NCI-H1105 (cell line): ENCODE results near the gene HOMER2.
A peak's percentile ranks its signal among the peaks of the same experiment; 100 is the strongest.

Source experiments
- DNase-seq: peaks from one replicate; lab custom pipeline; 2025; lab: John Stamatoyannopoulos, UW

The HOMER2 gene

DNA sequence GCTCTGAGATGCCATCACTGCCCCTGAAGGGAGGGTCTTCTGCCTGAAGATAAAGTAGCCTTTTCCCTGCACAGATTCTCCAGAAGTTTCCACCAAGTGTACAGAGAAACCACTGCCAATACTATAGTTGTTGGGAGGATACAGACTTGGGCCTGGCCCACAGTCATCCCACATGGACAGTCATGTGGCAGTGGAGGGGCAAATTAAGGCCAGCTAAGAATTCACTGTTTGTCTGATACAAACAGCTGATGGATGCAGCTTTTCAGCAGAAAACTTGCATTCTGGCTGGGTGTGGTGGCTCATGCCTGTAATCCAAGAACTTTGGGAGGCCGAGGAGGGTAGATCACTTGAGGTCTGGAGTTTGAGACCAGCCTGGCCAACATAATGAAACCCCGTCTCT is 22.1 kb downstream of the HOMER2 start:
- DNase-seq = no peak

DNA sequence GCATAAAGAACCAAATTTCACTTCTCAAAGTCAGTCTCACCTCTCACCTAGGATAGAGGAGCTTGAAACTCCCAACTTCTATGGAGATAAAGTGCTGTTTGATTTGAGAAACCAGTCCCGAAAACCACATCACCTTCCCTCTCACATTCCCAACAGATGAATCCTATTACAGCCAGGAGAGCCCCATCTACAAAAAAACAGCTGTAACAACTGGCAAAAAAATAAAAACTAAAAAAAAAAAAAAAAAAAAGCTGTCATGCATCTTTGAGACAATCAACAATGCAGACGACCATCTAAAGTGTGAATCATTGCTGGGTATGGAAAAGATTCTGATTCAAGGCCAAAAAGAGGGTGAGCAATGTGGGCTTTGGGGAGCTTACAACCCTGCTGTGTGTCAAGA is 23.8 kb downstream of the HOMER2 start:
- DNase-seq = no peak

DNA sequence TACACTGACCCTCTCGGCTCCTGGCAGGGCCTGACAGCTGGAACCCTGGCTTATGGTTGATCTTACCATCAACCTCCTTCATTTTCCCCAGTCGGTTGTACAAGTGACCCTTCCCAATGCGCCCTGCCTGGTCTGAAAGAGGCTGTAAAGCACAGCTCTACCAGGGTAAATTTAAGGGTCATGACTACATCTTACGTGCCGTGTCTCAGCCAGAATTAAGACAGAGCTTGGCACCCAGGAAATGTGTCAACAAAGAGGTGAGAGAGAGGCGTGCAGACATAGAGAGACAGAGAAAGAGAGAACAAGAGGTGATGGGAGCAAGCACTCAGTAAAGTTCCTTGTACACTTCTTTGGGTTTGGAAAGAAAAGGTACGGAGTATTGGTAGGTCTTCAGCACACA is 28.8 kb downstream of the HOMER2 start:
- no peak for DNase-seq

DNA sequence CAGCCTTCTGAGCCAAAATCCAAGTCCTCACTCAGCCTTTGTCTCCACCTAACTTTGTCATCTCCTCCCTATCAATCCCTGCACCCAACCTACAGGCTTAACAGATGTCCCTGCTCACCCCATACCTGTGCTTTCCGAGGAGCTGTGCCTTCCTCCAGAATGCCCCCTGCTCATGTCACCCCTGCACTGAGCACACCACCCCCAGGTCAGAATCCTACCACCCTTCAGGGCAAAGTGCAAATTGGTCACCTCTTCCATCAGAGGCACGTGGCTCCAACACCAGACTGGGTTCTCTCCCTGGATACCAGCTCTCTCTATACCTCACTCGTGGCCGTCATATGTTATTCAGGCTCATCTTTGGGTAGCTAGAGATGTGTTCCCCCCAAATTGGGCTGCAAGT is 29.8 kb downstream of the HOMER2 start:
- DNase-seq = no peak

DNA sequence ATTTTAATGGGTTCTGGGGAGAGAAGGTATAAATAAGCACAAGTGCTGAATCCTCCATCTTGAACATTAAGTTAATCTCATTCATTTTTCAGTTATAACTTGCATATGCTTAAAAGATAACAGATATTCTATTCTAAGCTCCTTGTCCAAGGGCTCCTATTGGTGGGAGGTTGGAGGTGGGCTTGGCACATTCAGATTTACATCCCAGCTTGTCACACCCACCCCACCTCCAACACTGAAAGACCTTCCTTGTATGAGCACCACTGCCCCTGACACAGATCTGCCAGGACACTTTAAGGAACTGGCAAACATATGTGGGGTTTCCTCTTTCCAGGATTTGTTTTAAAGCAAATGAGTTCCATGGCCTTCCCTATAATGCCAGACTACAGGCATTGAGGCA is 30.6 kb downstream of the HOMER2 start:
- no peak for DNase-seq

DNA sequence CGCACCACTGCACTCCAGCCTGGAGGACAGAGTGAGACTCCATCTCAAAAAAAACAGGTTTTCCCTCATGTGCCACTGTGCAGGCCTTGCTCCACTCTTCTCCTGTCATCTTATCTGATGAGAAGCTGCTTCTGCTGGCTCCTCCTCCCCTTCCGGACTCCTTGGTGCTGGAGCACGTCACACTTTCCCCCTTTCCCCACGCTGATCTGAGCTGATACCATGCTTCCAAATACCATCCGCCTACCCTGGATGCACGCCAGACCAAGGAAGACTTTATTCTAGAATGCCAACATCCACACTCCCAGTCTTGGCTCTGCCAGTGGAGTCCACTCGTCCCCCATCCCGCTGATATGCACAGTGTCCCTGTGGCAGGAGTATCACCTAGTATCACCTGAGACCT is 31.3 kb downstream of the HOMER2 start:
- no peak for DNase-seq

DNA sequence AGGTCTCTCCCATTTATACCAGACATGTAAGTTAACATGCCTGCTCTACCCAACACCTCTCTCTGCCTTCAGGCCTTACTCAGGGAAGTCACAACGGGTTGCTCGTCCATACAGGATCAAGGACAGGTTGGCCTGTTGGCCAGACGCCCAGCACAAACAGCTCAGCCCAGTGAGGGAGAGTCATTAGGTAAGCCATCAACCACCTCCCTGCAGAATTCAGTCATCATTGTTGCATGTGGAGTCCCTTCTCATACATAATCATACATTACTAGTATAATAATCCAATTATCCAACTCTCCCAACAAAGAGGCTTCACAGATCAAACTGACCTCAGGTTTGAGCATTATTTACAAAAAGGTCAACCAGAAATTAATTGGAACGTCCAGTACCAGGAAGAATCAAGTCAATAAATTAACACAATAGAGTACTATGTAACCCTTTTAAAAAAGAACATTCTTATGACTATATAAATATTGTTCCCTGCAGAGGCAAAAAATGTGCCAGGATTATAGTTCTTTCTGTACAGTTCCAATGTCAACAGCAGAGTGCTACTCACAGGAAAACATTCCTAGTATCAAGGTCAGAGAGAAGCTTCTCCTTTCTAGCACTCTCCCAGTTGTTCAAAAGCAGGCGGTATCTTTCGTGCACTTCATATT is 33.2 kb downstream of the HOMER2 start:
- DNase-seq = peak; percentile 11

DNA sequence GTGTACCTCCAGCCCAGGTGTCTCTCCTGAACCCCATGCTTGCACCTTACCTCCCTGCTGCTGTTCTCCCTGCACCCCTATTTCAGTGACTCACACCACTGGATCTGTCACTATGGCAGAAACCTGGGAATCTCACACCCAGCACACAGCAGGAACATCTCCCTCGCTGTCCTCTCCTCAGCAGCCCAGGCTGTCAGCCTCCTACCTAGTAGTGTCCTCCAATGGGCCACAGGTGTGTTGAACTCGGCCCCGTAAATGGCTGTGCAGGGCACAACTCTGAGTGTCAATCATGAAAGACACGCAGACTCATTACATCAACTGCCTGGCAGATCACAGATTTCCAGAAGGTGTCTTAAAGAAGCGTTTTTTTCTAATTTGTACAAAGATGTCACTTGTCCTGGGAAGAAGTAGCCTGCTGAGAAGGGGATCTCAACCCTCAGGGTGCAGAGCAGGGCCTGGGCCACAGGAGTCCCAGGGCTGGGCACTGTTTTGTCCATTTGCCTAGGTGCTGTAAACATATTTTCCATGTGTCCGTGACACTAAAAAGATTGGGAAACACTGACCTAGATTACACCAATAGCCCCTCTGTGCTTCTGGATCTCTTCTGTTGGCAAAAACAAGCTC is 33.8 kb downstream of the HOMER2 start:
- no peak for DNase-seq

DNA sequence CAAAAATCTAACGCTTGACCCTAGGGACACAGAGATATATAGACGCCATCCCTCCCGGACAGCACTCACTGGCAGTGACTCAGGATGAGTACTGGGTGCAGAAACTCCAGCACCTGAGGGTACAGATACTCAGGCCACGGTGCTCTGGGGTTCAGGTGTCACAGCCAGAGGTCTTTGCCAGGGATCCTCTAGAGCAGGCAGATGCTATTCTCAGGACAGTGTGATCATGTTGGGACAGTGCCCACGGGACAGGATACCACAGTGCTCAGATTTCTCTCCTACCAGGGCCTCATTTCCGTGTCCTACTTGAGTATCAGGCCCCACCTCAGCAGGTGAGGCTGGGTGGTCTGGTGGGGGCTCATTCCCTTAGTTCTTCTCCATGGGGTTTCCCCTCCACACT is 34.4 kb downstream of the HOMER2 start:
- no peak for DNase-seq

DNA sequence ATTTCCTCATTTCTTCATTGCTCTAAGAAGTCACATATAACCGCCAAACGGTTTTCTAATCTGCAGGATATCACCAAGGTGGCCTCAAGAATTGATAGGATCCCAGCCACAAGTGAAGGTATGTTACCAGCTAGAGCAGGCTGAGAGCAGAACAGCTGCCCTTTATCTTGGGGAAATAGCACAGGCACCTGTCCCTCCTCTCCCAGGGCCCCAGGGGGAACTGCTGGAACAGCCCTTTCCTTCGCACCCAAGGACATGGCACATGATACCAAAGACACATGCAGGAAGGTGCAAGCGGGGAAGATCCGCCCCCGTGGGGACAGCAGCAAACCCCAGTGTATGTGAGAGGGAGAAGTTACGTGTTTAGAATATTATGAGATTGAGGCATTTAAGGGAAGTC is 35.3 kb downstream of the HOMER2 start:
- DNase-seq = no peak

DNA sequence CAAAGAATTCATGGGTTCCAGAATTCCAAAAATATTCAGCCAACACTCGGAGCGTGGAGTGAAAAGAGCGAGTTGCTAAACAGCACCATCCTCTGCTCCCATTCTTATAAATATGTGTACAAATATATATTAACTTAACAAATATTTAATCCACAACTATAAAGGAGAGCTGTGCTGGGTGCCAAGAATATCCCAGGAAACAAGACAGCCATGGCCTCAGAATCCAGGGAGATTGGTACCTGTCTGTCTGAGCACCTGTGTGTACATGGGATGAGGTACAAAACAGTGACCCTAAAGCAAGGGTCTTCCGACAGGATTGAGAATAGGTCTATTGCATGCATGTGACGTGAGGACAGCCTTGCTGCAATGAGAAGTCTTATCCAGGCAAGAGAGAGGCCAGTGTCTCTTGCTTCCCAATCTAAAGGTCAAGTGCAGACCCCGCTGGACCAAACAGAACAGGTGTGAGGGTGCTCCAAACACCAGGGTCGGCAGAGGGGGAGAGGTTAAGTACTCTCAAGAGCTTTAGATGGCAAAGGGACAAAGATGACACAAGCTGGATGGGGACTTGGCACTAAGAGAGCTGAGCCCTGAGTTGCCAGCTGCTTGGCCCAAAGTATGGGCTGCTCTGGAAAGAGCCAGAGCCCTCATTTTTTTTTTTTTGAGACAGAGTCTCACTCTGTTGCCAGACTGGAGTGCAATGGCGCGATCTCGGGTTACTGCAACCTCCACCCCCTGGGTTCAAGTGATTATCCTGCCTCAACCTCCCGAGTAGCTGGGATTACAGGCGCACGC is 36.2 kb downstream of the HOMER2 start:
- DNase-seq = no peak

DNA sequence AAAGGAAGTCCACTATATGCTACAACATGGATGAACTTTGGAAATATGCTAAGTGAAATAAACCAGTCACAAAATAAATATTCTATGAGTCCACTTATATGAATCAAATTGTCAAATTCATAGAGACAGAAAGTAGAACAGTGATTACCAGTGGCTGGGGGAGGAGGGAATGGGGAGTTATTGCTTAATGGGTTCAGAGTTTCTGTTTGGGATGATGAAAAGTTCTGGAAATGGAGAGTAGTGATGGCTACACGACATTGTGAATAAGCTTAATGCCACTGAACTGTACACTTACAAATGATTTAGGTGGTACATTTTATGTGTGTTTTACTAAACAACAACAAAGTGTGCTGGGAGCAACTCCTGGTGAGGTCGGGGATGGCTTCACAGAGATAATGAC is 38.1 kb downstream of the HOMER2 start:
- no peak for DNase-seq

DNA sequence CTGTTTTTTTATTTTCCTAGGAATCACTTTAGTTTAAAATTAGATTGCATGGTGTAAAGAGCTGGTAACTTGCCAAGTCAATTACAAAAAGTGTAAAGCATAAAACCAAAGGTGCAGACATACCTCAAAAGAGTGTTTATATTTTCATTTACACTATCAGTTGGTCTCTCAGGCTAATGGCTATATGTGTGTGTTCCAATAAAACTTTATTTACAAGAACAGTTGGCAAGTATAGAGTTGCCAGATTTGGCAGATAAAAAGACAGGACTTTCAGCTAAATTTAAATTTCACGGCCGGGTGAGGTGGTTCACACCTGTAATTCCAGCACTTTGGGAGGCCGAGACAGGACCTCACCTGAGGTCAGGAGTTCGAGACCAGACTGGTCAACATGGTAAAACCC is 41.1 kb downstream of the HOMER2 start:
- DNase-seq = no peak

DNA sequence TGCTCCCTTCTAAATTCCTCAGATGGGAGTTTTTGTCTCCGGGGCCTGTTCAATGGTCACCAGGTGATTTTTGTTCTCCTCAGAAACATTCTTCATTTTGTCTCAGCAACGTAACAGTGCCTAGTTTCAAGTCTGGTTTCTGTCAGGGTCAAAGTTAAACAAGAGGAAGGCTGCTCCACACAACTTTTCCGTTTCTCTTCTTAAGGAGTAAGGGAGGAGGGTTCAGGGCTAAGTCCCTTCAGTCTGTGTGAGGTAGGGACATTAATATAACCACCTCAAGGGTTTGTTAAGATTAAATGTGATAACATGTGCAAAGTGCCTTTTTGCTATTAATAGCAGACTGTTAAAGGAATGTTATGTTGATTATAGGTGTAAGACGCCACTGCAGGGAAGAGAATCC is 41.8 kb downstream of the HOMER2 start:
- DNase-seq = no peak

DNA sequence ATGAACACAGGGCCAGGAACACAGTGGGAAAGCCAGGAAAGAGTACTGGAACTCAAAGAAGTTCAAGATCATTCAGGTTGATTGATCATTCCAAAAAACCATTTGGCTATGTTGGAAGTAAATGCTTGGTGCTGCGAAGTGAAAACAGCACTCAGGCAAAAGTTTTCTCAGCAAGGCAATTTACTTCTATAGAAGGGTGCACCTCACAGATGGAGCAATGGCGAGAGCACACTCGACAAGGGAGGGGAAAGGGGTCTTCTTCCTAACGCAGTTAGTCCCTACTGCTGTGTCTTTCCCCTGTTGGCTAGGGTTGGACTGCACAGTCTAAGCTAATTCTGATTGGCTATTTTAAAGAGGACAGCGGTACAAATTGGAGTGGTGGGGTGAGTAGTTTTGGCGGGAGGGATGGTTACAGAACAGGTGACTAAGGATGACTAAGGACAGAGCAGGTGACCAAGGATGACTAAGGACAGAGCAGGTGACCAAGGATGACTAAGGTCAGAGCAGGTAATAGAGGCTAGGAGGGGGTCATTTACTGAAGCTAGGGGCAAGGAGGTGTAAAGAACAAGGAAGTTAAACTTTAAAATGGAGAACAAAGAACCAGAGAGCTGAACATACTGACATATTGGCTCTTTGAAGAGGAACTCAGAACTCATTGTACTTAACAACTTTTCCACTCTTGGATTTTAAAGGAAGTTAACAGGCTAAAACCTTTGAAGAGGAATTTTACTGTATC is 43.3 kb downstream of the HOMER2 start:
- no peak for DNase-seq

DNA sequence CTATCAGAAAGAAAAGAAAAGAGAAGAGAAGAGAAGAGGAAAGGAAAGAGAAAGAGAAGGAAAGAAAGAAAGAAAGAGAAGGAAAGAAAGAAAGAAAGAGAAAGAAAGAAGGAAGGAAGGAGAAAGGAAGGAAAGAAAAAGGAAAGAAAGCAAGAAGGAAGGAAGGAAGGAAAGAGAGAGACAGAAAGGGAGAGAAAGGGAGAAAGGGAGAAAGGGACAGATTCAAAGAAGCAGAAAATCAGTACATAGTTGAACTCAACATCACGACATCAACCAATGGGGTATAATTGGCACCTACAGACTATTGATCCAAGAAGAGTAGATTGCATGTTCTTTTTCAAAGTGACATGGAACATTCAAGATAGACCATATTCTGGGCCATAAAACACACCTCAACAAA is 45.2 kb downstream of the HOMER2 start:
- no peak for DNase-seq

DNA sequence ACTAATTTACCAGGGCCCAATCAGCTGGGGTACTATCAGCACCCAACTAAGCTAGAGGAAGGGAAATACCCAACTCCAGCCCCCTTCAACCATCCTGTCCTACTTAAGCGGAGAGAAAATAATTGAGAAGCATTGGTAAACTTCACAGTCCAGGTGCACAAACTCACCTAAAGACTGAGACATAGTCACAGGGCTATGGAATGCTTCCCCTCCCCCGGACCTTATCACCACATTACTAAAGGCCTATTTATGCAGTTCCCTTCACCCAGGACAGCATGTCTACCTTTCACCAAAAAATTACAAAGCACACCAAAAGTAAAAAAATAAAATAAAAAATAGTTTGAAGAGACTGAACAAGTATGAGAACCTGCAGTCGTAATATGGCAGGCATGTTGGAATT is 47.9 kb downstream of the HOMER2 start:
- no peak for DNase-seq

DNA sequence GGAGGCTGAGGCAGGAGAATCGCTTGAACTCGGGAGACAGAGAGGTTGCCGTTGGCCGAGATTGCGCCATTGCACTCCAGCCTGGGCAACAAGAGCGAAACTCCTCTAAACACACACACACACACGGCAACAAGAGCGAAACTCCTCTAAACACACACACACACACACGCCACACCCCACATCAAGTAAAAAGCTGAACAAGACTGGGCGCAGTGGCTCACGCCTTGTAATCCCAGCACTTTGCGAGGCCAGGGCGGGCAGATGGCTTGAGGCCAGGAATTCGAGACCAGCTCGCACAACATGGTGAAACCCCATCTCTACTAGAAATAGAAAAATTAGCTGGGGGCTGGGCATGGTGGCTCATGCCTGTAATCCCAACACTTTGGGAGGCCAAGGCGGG is 49.0 kb downstream of the HOMER2 start:
- no peak for DNase-seq

DNA sequence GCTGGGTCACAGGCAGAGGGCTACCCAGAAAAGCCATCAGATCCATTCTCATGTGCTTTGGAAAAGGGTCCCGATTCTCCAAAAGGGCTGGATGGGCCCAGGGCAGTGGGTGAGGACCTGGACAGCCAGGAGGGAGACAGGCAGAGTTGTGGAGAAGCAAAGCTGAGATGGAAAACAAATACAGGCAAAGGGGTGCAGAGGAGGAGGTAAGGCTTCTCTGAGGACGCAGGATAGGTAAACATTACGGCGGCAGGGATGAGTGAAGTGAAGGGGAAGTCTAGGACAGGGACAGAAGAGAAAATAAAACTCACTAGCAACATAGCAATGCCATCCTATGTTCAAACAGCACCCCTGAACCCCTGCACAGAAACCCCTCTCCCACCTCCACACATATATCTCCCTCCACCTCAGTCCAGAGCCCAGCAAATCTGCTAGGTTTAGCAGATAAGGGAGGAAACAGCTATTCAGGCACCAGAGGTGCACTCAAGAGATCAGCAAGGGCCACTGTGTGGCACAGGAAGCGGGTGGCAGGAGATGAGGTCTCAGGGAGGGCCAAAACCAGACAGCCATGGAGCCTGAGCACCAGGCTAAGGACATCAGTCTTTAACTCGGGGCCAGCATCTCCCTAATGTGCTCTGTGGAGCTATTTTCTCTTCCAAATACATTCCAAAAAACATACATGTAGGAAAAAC is 51.3 kb downstream of the HOMER2 start:
- DNase-seq = no peak

DNA sequence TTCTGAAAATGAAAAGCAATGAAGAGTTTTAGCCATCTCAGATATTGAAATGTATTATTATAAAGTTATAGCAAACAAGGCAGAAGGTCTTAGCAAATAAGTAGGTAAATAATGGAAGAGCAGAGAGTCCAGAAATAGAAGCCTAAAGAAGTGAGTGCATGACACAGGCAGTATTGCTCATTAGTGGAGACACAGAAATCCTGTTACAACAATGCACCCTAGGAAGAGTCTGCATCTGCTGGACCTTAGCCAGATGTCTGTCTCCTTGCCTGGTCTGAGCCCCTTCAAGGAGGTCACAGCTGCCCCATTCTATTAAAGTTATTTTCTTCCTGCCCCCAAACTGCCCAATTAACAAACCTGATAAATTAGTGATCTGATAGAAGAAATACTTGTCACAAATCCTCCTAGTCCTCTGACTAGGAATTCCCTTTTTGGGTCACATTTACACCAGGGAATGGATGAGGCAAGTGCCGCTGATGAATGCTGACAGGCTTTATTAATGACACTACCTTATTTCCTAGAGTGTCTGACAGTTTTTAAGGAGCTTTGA is 51.9 kb downstream of the HOMER2 start:
- no peak for DNase-seq

DNA sequence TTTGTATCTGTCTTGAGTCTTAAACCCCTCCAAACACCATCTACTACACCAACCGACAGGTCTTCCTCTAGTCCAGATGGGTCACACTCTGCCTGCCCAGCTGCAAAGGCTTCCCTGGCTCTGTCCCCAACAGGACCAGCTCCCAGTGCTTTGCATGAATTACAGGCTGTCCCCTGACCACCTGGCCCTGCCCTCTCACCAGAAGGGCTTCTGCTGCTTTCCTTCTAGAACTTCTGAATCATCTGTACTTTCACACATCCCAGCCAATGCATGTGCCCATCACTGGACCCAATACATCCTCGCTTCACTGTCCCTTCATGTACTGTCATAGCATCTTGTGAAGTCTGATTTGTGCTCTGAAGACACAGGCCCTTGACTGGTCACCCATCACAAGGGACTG is 53.6 kb downstream of the HOMER2 start:
- no peak for DNase-seq

DNA sequence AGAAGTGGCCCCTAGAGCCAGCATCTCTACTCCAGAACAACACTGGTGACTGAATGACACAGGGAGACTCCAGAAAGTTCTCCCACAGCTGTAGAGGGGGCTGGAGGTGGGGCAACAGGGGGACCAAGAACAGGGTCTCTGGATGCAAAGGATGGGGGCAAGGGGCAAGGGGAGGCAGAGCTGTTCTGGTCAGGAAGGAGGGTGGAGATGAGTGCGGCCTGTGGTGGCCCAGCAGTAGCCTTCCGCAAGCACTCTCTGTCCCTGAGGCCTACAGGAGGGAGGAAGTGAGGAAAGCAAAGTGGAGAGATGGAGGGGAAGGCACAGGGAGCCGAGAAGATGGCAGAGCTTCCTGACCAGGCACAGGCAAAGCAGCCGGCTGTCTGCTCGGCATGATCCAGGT is 56.5 kb downstream of the HOMER2 start:
- no peak for DNase-seq
